NCI-H1105 (cell line): ENCODE measurements around the gene LMX1A.

Source experiments
- DNase-seq: peaks from one replicate; lab custom pipeline; 2025; lab: John Stamatoyannopoulos, UW

Gene LMX1A

GRCh38 chr1:165367375-165367993 is 11.0 kb upstream of the LMX1A start:
- peak; percentile 66 for DNase-seq

DNA sequence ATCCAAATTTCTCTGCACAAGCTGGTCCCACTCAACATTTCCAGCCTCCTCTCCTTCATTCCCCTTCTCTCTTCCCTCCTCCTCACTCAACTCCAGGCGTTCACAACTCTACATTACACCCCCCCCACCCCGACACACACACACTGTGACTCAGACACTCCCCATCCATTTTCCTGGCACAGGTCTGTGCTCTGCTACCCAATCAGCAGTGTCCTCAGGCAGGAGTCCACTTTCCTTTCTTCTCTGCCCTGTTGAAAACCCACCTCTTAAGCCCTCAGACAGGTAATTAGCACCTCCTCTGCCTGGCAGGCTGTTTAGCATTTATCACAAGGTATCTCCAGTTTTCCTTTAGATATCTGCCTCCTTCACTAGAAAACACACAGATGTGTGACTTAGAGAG is 8.8 kb upstream of the LMX1A start:
- no peak for DNase-seq

DNA sequence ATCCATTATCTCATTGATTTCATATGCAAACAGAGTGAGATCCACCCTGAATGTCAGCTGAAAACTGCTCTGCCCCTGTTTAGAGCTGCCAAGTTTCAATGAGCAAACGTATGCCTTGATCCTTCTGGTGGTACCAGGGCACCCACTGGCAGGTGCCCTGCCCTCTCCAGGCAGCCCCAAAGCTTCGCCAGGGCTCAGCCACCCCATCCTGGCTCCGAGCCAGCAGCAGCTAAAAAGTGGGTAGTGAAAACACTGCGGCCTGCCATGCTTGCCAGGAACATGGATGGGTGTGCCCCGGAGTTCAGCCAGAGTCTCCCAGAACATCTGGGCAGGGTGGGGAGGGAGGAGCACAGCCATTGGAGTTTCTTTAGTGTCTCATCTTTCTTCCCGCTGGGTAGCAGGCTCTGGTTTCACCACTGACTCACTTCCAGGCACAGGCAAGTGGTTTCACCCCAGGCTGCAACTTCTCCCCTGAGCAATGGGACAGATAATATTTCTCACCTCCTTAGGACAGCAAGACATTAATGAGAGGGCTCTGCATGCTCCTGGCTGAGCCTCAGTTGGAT is 8.1 kb upstream of the LMX1A start:
- peak; percentile 81 for DNase-seq

DNA sequence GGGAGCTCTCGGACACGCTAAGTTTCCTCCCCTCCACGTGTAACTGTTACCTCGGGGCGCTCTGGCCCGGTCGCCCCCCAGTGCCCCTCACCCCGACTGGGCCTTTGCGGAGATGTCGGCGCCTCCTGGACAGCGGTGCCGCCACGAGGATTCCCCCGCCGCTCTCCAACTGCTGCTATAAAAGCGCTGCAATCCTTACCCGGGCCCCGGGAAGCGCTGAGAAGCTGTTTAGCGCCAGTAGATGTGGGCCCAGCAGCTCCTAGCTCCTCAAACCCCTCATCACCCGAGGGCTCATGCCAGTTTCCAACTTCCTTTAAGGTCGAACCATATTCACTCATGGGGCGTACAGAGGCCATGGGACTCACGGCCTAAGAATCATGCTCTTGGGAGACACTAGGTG is 361 bp upstream of the LMX1A start:
- no peak for DNase-seq

- DNase-seq, result no peak
Observed at GRCh38 chr1:165355139-165355976, 1.2 kb downstream of the LMX1A start.

- DNase-seq, result no peak
Observed at GRCh38 chr1:165354739-165355138, 1.8 kb downstream of the LMX1A start.

DNA sequence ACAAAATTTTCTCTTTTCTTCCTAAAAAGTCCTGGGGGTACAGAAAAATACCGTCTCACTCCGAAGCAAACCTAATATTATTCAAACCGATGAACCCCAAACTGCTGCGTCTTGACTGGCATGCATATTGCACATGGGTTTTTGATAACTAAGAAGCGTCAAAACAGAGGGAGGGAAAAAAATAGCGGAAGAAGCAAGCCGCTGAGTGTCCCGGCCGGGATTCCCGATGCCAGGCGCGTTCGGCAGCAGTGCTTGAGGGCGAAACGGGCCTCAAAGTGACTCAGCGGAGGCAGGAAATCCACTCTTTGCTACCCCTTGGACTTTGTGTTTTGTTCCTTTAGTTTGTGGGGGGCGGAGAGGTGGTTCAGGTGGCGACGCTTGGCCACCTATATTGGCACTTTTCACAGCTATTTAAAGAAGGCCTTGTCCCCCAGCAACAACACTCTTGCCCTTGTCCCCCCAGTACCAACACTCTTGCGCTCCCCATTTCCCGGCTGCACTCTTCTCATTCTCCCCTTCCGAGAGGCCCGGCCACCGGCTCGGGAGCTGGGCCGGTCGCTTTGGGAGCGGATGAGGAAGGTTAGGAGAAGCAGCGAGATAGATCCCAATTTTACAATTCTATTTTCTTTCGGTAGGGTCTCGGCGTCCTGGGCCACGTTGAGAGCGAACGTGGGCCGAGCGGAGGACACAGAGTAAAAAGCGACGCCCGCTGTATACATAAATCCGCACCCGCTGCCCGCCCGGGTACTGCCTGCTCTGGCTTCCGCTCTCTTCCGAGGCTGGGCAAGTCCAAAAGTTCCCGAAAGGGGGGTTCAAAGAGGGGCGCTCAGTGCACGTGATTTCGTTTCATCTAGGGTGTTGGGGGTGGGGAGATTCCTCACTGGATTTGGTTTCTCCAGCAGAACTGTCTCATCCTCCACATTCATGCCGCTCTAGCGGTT is 2.5 kb downstream of the LMX1A start:
- DNase-seq, result no peak

- DNase-seq, result no peak
Observed at GRCh38 chr1:165352442-165353293, 3.8 kb downstream of the LMX1A start.

- no peak for DNase-seq
Observed at GRCh38 chr1:165351863-165352441, 4.6 kb downstream of the LMX1A start.

GRCh38 chr1:165350840-165351239 is 5.7 kb downstream of the LMX1A start:
- no peak for DNase-seq

DNA sequence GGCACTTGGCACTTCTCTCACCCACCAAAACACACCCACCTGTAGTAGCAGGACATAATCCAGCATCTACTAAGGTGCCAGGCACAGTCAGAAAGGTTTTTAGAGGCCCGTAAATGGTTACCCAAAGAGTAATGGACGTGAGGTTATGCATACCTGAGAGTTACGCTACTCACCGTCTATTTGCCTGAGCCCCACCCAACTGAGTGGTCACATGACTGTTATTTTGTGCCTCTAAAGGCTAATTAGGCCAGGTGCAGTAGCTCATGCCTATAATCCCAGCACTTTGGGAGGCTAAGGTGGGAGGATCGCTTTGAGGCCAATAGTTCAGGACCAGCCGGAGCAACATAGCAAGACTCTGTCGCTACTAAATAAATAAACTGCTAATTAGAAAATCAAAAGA is 11.0 kb downstream of the LMX1A start:
- DNase-seq, result no peak

- DNase-seq, result no peak
Observed at GRCh38 chr1:165344736-165345135, 11.8 kb downstream of the LMX1A start.

- DNase-seq, result no peak
Observed at GRCh38 chr1:165344198-165344597, 12.3 kb downstream of the LMX1A start.

- DNase-seq, result no peak
Observed at GRCh38 chr1:165342587-165342986, 13.9 kb downstream of the LMX1A start.

GRCh38 chr1:165342168-165342567 is 14.3 kb downstream of the LMX1A start:
- DNase-seq, result no peak

GRCh38 chr1:165339164-165339563 is 17.4 kb downstream of the LMX1A start:
- no peak for DNase-seq

- no peak for DNase-seq
Observed at GRCh38 chr1:165330483-165330882, 26.0 kb downstream of the LMX1A start.

GRCh38 chr1:165329104-165329503 is 27.4 kb downstream of the LMX1A start:
- DNase-seq, result no peak

DNA sequence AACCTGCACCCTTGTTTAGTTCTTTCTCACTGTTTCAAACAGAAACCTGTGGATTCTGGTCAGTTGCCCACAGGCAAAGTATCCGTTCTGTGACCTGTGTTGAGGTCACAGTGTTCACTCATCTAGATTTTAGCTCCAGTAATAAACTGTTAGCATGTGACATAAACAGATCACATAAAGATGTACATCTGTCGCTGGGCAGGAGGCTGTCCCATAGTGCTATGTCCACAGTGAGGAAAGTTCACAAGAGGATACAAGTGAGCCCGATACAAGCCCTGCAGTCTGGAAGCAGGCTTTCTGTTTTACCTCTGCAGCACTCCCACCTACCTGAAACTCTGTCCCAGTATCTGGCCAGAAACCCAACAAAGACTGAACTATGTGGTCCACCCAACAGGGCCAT is 28.4 kb downstream of the LMX1A start:
- DNase-seq, result no peak

- DNase-seq, result no peak
Observed at GRCh38 chr1:165327538-165327937, 29.0 kb downstream of the LMX1A start.
